Parathyroid adenoma (tissue), 2 donors: ENCODE measurements around the gene ABHD17A.

ENCODE experiments used
- H2AFZ ChIP-seq: fragments of 300-600 bp; sonication (generic); one replicate; pipeline ENCODE4 v1.7.0; 2017; ENCODE audit warnings: antibody characterized with exemption, mild to moderate bottlenecking
- H3K27ac ChIP-seq: fragments of 300-600 bp; sonication (generic); one replicate; pipeline ENCODE4 v1.7.0; 2017
- H3K27me3 ChIP-seq: fragments of 300-600 bp; sonication (generic); one replicate; pipeline ENCODE4 v1.7.0; 2017; ENCODE audit warnings: low read length; ENCODE audit not compliant: control insufficient read depth, insufficient read depth
- H3K36me3 ChIP-seq: fragments of 300-600 bp; sonication (generic); one replicate; pipeline ENCODE4 v1.7.0; 2017; ENCODE audit warnings: low read length; ENCODE audit not compliant: control insufficient read depth, insufficient read depth
- H3K4me1 ChIP-seq: fragments of 300-600 bp; sonication (generic); one replicate; pipeline ENCODE4 v1.7.0; 2017; ENCODE audit warnings: control low read depth
- H3K4me2 ChIP-seq: fragments of 300-600 bp; sonication (generic); one replicate; pipeline ENCODE4 v1.7.0; 2017; ENCODE audit warnings: low read length
- H3K4me3 ChIP-seq: fragments of 300-600 bp; sonication (generic); one replicate; pipeline ENCODE4 v1.7.0; 2017; ENCODE audit warnings: low read depth, low read length
- H3K79me2 ChIP-seq: fragments of 300-600 bp; sonication (generic); one replicate; pipeline ENCODE4 v1.7.0; 2017; ENCODE audit warnings: control low read depth
- H3K9ac ChIP-seq: fragments of 300-600 bp; sonication (generic); one replicate; pipeline ENCODE4 v1.7.0; 2017; ENCODE audit warnings: mild to moderate bottlenecking
- H3K9me3 ChIP-seq: fragments of 300-600 bp; sonication (generic); one replicate; pipeline ENCODE4 v1.7.0; 2017; ENCODE audit warnings: low read length; ENCODE audit not compliant: control insufficient read depth
- CTCF ChIP-seq: fragments of 300-600 bp; sonication (generic); IDR thresholded peaks from one replicate; pipeline ENCODE4 v1.7.0; 2017; ENCODE audit warnings: antibody characterized with exemption, mild to moderate bottlenecking
- donor health status: primary hyperparathyroidism.

The ABHD17A gene

GRCh38 chr19:1837625-1838105, 47.6 kb downstream of the ABHD17A start:
- Histone ChIP-seq H3K9ac (no peak overlapping the region), H2AFZ (no peak overlapping the region), H3K4me2 (peak overlapping the region; percentile 38), H3K79me2 (peaks cover 69% of the 10 kb centered on the region), H3K4me3 (no peak overlapping the region), H3K36me3 (no peaks in the 10 kb centered on the region), H3K27ac (no peak overlapping the region), H3K27me3 (no peaks in the 10 kb centered on the region), H3K4me1 (no peaks in the 10 kb centered on the region), H3K9me3 (no peaks in the 10 kb centered on the region)
- TF ChIP-seq CTCF, result peak; percentile 86

- Histone ChIP-seq H3K27me3 (no peaks in the 10 kb centered on the region), H3K36me3 (no peaks in the 10 kb centered on the region), H3K9ac (no peak overlapping the region), H3K9me3 (no peaks in the 10 kb centered on the region), H3K79me2 (peaks cover 66% of the 10 kb centered on the region), H2AFZ (no peak overlapping the region), H3K4me2 (no peak overlapping the region), H3K4me1 (no peaks in the 10 kb centered on the region), H3K4me3 (no peak overlapping the region), H3K27ac (no peak overlapping the region)
- no peak for TF ChIP-seq CTCF
Measured at GRCh38 chr19:1837222-1837565, 48.1 kb downstream of the ABHD17A start.

- Histone ChIP-seq H3K4me2 (no peak overlapping the region), H3K4me3 (no peak overlapping the region), H2AFZ (no peak overlapping the region), H3K4me1 (no peaks in the 10 kb centered on the region), H3K36me3 (no peaks in the 10 kb centered on the region), H3K9ac (no peak overlapping the region), H3K79me2 (peaks cover 64% of the 10 kb centered on the region), H3K27me3 (no peaks in the 10 kb centered on the region), H3K9me3 (no peaks in the 10 kb centered on the region), H3K27ac (no peak overlapping the region)
- TF ChIP-seq CTCF, result no peak
Measured at GRCh38 chr19:1836458-1837221, 48.7 kb downstream of the ABHD17A start.

GRCh38 chr19:1833540-1833939, 51.8 kb downstream of the ABHD17A start:
- no peak overlapping the region for H2AFZ ChIP-seq
- no peak overlapping the region for H3K9ac ChIP-seq
- no peak overlapping the region for H3K27ac ChIP-seq
- H3K4me1 ChIP-seq, result no peaks in the 10 kb centered on the region
- TF ChIP-seq CTCF, result no peak
- no peaks in the 10 kb centered on the region for H3K27me3 ChIP-seq
- H3K4me2 ChIP-seq, result no peak overlapping the region
- peaks cover 41% of the 10 kb centered on the region for H3K79me2 ChIP-seq
- no peaks in the 10 kb centered on the region for H3K9me3 ChIP-seq
- H3K36me3 ChIP-seq, result no peaks in the 10 kb centered on the region
- no peak overlapping the region for H3K4me3 ChIP-seq
